Activated CD4-positive, alpha-beta T cell treated with anti-CD3 and anti-CD28 coated beads, Interleukin-2, amount 10 ng/mL, durations not matched to agents 24 days and 14 days (primary cell): ENCODE measurements around the gene SLC16A10. TPM values are rescaled to one million over a fixed set of nuclear protein-coding genes. Genes with fewer than 3 reads are reported as not detected.
"Not testable (repeated sequence)": the region's sequence is repeated elsewhere in the genome, so short reads cannot be mapped to it uniquely, and the experiment has no call there.

Experiments
- DNase-seq: peaks from one replicate; pipeline ENCODE4 v3.0.0; 2022
- H3K27ac Mint-ChIP-seq: one replicate; pipeline ENCODE4 v1.8.0; 2022; ENCODE audit warnings: mild to moderate bottlenecking, mixed read lengths
- H3K27me3 Mint-ChIP-seq: one replicate; pipeline ENCODE4 v1.8.0; 2022; ENCODE audit warnings: mixed read lengths
- H3K36me3 Mint-ChIP-seq: one replicate; pipeline ENCODE4 v1.8.0; 2022; ENCODE audit warnings: low read depth, mild to moderate bottlenecking, mixed read lengths
- H3K4me1 Mint-ChIP-seq: one replicate; pipeline ENCODE4 v1.8.0; 2021; ENCODE audit warnings: mixed read lengths
- H3K4me3 Mint-ChIP-seq: one replicate; pipeline ENCODE4 v1.8.0; 2022; ENCODE audit warnings: mild to moderate bottlenecking, moderate library complexity, mixed read lengths
- H3K9me3 Mint-ChIP-seq: one replicate; pipeline ENCODE4 v1.8.0; 2021; ENCODE audit warnings: mixed read lengths
- intact Hi-C: fragments of 100-400 bp; cut with micrococcal nuclease; formaldehyde crosslinking; loops from one replicate; pipeline ENCODE4 v1.15.1; 2023
- total RNA-seq: library from RNA; stranded (reverse); gene quantifications from 2 replicates; pipeline ENCODE4 v1.2.3, GENCODE V29; 2022

Gene SLC16A10
- total RNA-seq, 1 donor from 2014 or later, result 4.2 TPM

DNA sequence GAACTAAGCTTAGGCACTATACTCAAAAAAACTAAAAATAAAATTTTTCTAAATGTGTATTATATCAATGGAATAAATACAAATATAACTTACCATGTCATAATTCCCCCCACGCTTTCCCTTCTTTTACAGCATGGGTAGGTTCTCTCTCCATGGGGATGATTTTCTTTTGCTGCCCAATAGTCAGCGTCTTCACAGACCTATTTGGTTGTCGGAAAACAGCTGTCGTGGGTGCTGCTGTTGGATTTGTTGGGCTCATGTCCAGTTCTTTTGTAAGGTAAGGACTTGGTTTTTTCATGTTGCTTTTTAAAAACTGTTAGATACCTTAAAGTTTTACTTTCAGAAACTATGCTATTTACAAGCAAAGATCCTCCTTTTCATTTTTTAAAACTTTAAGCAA is 85.3 kb downstream of the SLC16A10 start:
- Mint-ChIP-seq H3K27ac (no peak overlapping the region), H3K9me3 (no peaks in the 10 kb centered on the region), H3K27me3 (no peaks in the 10 kb centered on the region), H3K4me3 (no peak overlapping the region), H3K4me1 (peaks cover 6% of the 10 kb centered on the region), H3K36me3 (no peaks in the 10 kb centered on the region)
- intact Hi-C loops, result no loop called here
- no peak for DNase-seq

DNA sequence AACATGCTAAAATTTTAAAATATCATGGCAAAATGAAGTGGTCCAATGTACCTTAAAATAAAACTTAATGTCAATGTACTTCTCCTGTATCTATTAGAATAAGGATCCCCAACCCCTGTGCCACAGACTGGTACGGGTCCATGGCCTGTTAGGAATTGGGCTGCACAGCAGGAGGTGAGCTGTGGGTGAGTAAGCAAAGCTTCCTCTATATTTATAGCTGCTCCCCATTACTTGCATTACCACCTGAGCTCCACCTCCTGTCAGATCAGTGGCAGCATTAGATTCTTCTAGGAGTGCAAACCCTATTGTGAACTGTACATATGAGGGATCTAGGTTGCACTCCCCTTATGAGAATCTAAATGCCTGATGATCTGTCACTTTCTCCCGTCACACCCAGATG is 86.0 kb downstream of the SLC16A10 start:
- Mint-ChIP-seq H3K4me3 (no peak overlapping the region), H3K36me3 (no peaks in the 10 kb centered on the region), H3K4me1 (peaks cover 6% of the 10 kb centered on the region), H3K27me3 (no peaks in the 10 kb centered on the region), H3K27ac (no peak overlapping the region), H3K9me3 (no peaks in the 10 kb centered on the region)
- intact Hi-C loops, result no loop called here
- DNase-seq, result no peak

DNA sequence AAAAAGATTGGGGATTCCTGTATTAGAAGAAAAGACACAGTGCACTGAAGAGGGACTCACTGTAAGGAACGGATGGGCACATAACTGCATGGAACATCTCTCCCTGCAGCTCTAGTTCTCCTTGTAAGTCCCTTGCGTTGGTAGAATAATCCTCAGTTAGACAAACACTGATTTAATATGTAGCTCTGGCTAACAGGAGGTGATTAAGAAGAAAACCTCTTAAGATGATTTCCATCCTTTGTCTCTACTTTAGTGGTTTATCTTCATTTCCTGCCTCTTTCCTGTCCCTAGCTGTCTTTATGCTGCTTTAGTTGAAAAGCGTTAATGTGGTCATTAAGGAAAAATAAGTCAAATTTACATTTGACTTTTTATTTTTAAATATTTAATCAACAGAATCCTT is 86.6 kb downstream of the SLC16A10 start:
- DNase-seq, result no peak
- H3K4me3 Mint-ChIP-seq, result no peak overlapping the region
- H3K36me3 Mint-ChIP-seq, result no peaks in the 10 kb centered on the region
- no peaks in the 10 kb centered on the region for H3K9me3 Mint-ChIP-seq
- intact Hi-C loops, result no loop called here
- H3K27me3 Mint-ChIP-seq, result no peaks in the 10 kb centered on the region
- H3K4me1 Mint-ChIP-seq, result peaks cover 6% of the 10 kb centered on the region
- no peak overlapping the region for H3K27ac Mint-ChIP-seq

DNA sequence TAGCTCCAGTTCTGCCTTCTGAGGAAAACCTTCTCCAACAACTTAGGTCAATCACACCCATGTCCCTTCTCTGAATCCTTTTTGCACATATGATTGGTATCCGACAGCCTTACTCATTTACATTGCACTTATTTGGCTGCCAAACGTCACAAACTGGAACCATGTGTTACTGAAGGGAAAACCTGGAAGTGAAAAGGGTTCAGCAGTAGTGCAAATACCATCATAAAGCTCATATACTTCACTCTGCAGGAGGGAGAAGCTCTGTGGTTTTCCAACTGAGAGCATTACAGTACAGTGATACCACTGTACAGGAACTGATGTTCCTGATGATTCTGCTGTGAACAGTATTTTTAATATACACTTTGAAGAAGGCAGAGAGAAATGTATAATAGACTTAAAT is 87.8 kb downstream of the SLC16A10 start:
- intact Hi-C loops, result no loop called here
- Mint-ChIP-seq H3K9me3 (no peaks in the 10 kb centered on the region), H3K27me3 (no peaks in the 10 kb centered on the region), H3K4me3 (no peak overlapping the region), H3K27ac (no peak overlapping the region), H3K4me1 (peaks cover 6% of the 10 kb centered on the region), H3K36me3 (no peaks in the 10 kb centered on the region)
- no peak for DNase-seq

DNA sequence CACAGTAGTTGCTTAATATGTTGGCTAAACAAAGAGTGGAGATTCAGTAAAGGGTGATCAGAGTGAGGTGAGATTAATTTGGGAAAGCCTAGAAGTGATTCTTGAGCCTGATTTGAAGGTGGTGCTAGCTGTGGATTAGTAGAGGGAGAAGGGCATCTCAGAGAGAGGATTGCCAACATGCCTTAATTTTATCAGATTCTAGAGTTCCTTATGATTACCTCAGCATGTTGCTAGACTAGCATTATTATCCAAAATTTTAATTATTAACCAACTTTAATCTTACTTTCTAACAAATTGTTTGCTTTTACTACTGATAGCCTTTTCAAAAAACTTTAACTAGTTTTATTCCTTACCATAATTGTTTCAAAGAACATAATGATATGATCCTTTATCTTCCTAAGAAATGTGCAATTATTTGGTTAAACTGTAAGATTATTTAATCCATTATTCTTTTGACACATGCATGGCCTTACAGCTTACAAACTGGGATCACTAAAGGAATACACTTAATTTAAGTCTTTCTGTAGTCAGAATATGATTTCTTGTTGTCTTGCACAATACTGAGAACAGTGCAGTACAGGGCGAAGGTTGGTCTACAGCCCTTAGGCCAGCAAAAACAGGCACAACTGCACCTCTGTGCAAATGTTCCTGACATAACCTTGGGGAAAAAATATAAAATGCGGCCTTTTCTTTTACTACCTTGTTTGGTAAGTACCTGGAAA is 88.9 kb downstream of the SLC16A10 start:
- no peaks in the 10 kb centered on the region for H3K9me3 Mint-ChIP-seq
- intact Hi-C loops, result no loop called here

DNA sequence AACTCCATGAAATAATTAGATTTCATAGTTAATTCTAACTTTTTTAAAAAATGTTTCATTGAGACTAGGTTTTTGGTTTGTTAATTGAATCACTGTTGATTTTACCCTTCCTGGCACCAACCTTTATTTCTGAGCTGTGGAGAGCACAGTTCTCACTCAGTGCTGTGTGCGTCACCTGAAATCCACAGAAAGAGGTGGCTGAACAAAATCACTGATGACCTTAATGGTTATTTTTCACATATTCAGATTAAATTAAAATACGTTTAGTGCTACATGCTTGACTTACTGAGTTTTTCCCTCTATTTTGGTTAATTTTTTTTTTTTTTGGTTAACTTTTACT is 89.4 kb downstream of the SLC16A10 start:
- Mint-ChIP-seq H3K36me3 (no peaks in the 10 kb centered on the region), H3K4me1 (peaks cover 6% of the 10 kb centered on the region), H3K9me3 (no peaks in the 10 kb centered on the region), H3K27ac (no peak overlapping the region), H3K4me3 (no peak overlapping the region), H3K27me3 (no peaks in the 10 kb centered on the region)
- intact Hi-C loops, result no loop called here
- DNase-seq, result no peak

More for the DNA sequence above, 88.9 kb downstream of the SLC16A10 start:
- no peak for DNase-seq
- Mint-ChIP-seq H3K27me3 (no peaks in the 10 kb centered on the region), H3K36me3 (no peaks in the 10 kb centered on the region), H3K27ac (no peak overlapping the region), H3K4me3 (no peak overlapping the region), H3K4me1 (peaks cover 6% of the 10 kb centered on the region)

DNA sequence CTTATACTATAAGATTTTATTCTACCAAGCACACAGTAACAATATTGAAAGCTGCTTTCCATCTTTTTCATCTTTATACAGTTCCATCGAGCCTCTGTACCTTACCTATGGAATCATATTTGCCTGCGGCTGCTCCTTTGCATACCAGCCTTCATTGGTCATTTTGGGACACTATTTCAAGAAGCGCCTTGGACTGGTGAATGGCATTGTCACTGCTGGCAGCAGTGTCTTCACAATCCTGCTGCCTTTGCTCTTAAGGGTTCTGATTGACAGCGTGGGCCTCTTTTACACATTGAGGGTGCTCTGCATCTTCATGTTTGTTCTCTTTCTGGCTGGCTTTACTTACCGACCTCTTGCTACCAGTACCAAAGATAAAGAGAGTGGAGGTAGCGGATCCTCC is 89.8 kb downstream of the SLC16A10 start:
- Mint-ChIP-seq H3K27me3 (no peaks in the 10 kb centered on the region), H3K9me3 (no peaks in the 10 kb centered on the region), H3K27ac (no peak overlapping the region), H3K36me3 (no peaks in the 10 kb centered on the region), H3K4me1 (peaks cover 6% of the 10 kb centered on the region), H3K4me3 (no peak overlapping the region)
- DNase-seq, result no peak
- intact Hi-C loops, result no loop called here

DNA sequence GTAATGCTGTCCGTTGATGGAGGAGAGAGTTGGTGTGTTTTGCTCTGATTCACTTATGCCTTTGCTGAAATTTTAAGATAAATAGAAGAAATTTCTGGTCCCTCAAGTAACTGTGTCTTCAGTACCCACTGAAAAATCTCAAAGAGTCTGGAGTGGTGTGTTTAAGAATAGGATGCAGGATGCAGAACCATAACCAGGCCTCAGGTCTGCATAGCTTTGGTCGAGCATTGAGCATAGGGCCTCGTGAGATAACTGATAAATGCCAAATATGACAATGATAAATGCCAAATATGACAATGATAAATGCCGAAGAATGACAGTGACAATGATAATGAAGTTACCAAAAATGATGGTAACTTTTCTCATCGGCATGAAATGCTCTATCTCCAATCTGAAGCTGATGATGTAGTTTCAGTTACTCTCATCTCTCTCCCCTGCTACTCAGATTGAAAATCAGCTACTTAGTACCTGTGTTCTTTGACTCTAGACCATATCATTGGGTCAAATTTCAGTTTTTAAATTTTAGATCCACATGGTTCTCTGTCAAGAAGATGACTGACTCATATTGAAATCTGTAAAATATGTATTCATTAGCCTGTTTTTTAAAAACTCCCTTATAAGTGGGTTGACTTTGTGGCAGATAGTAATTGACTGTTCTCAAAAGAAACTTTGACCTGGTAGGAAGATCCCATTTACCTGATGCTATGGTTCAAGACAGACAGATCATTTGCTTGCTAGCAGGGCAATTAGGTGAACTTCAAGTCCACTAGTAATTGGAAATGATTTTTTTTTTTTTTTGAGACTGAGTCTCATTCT is 96.6 kb downstream of the SLC16A10 start:
- H3K4me3 Mint-ChIP-seq, result no peak overlapping the region
- H3K27ac Mint-ChIP-seq, result no peak overlapping the region
- no peaks in the 10 kb centered on the region for H3K9me3 Mint-ChIP-seq
- H3K27me3 Mint-ChIP-seq, result no peaks in the 10 kb centered on the region
- intact Hi-C loops, result no loop called here
- no peaks in the 10 kb centered on the region for H3K4me1 Mint-ChIP-seq
- no peaks in the 10 kb centered on the region for H3K36me3 Mint-ChIP-seq
- no peak for DNase-seq

DNA sequence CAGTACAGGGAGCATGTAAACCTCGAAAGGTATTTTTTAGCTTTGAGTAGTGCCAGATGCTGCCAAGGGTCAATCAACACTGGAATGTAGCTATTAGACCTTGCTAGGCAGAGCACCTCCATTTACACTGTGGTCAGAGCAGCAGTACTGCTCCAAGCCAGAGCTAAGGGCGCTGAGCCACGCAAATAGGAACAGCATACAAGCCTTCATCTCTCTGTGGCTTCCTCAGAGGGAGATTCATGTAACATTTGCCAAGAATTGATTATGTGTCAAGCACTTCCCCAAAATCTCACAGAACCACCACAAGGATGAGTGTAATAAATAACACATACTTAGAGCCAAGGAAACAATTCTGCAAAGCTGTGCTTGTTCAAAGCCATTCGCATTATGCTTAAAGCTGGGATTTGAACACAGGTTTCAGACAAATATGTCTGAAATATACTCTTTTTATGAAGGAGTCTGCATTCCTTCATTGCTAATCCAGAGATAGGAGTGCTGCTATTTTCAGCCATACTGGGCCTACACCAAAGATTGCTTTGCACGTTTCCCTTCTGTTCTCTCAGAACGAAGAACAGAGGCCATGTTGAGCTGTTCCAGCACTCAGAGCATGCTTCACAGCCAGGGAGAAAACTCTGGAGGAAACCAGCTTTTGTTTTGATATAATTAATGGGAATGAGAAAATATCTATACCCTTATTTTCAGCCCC is 97.7 kb downstream of the SLC16A10 start:
- Mint-ChIP-seq H3K9me3 (no peaks in the 10 kb centered on the region), H3K36me3 (no peaks in the 10 kb centered on the region), H3K4me1 (no peaks in the 10 kb centered on the region), H3K27ac (no peak overlapping the region), H3K4me3 (no peak overlapping the region), H3K27me3 (no peaks in the 10 kb centered on the region)
- no peak for DNase-seq
- intact Hi-C loops, result no loop called here

DNA sequence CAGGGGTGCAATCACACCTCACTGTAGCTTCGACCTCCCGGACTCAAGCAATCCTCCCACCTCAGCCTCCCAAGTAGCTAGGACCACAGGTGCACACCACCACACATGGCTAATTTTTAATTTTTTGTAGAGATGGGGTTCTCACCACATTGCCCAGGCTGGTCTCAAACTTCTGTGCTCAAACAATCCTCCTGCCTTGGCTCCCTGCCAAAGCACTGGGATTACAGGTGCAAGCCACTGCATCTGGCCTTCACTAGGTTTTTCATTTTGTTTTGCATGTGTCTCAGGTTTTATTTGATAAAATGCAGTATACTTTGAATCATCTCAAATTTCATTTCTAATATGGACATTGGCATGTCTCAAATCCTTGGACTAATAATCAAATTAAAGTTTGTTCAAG is 98.7 kb downstream of the SLC16A10 start:
- no peaks in the 10 kb centered on the region for H3K4me1 Mint-ChIP-seq
- H3K27ac Mint-ChIP-seq, result no peak overlapping the region
- H3K4me3 Mint-ChIP-seq, result no peak overlapping the region
- intact Hi-C loops, result no loop called here
- peaks cover 1% of the 10 kb centered on the region for H3K9me3 Mint-ChIP-seq
- no peaks in the 10 kb centered on the region for H3K36me3 Mint-ChIP-seq
- H3K27me3 Mint-ChIP-seq, result no peaks in the 10 kb centered on the region
- DNase-seq, result no peak

DNA sequence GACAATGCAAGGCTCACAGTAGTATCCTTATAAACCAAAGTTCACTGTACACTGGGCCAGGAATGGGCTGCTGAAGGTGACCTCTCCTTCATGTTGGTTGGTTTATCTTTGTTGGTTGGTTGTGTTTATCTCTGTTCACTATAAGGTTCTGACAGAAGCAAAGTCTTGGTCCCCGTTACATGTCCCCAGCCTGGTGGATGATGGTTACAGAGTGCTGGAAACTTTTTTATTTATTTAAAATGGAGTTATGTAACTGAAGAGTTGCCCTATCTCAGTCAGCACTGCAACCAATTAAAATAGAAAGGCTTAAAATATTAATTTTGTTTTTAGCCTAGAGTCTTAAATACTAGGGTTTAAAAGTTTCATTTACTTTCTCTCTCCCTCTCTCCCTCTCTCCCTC is 100.6 kb downstream of the SLC16A10 start:
- H3K27me3 Mint-ChIP-seq, result no peaks in the 10 kb centered on the region
- no peaks in the 10 kb centered on the region for H3K36me3 Mint-ChIP-seq
- H3K27ac Mint-ChIP-seq, result no peak overlapping the region
- peaks cover 8% of the 10 kb centered on the region for H3K9me3 Mint-ChIP-seq
- no peak overlapping the region for H3K4me3 Mint-ChIP-seq
- intact Hi-C loops, result no loop called here
- DNase-seq, result no peak
- H3K4me1 Mint-ChIP-seq, result no peaks in the 10 kb centered on the region

DNA sequence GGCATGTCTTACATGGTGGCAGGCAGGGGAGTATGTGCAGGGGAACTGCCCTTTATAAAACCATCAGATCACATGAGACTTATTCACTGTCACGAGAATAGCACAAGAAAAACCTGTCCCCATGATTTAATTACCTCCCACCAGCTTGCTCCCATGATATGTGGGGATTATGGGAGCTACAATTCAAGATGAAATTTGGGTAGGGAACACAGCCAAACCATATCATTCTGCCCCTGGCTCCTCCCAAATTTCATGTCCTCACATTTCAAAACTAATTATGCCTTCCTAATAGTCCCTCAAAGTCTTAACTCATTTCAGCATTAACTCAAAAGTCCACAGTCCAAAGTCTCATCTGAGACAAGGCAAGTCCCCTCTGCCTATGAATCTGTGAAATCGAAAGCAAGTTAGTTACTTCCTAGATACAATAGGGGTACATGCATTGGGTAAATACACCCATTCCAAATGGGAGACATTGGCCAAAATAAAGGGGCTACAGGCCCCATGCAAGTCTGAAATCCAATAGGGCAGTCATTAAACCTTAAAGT is 102.4 kb downstream of the SLC16A10 start:
- not testable (repeated sequence) for H3K36me3 Mint-ChIP-seq

DNA sequence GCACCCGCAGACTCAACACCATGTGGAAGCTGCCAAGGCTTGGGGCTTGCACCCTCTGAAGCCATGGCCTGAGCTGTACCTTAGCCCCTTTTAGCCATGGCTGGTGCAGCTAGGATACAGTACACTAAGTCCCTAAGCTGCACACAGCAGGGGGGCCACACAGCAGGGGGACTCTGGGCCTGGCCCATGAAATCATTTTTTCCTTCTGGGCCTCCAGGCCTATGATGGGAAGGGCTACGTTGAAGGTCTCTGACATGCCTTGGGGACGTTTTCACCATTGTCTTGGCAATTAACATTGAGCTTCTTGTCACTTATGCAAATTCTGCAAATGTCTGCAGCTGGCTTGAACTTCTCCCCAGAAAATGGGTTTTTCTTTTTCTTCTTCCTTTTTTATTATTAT is 103.3 kb downstream of the SLC16A10 start:
- Mint-ChIP-seq H3K4me1 (no peaks in the 10 kb centered on the region), H3K4me3 (no peak overlapping the region), H3K36me3 (no peaks in the 10 kb centered on the region), H3K27ac (no peak overlapping the region), H3K27me3 (no peaks in the 10 kb centered on the region), H3K9me3 (peaks cover 8% of the 10 kb centered on the region)
- DNase-seq, result no peak
- intact Hi-C loops, result no loop called here

More for the DNA sequence above, 102.4 kb downstream of the SLC16A10 start:
- H3K27me3 Mint-ChIP-seq, H3K4me1 Mint-ChIP-seq, H3K4me3 Mint-ChIP-seq, H3K27ac Mint-ChIP-seq, intact Hi-C loops, H3K9me3 Mint-ChIP-seq, DNase-seq: not testable (repeated sequence)

DNA sequence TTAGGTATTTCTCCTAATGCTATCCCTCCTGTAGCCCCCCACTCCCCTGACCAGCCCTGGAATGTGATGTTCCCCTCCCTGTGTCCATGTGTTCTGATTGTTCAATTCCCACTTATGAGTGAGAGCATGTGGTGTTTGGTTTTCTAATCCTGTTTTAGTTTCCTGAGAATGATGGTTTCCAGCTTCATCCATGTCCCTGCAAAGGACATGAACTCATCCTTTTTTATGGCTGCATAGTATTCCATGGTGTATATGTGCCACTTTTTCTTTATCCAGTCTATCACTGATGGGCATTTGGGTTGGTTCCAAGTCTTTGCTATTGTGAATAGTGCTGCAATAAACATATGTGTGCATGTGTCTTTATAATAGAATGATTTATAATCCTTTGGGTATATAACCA is 103.8 kb downstream of the SLC16A10 start:
- DNase-seq, intact Hi-C loops, H3K4me3 Mint-ChIP-seq, H3K27me3 Mint-ChIP-seq, H3K9me3 Mint-ChIP-seq, H3K36me3 Mint-ChIP-seq, H3K4me1 Mint-ChIP-seq, H3K27ac Mint-ChIP-seq: not testable (repeated sequence)
